ENCODE data around the gene MOGAT2. TPM values are rescaled to one million over a fixed set of nuclear protein-coding genes. Genes with fewer than 3 reads are reported as not detected.
"Not testable (repeated sequence)": the region's sequence is repeated elsewhere in the genome, so short reads cannot be mapped to it uniquely, and the experiment has no call there.

Gene MOGAT2
- polyA plus RNA-seq, 3 donors, result 0.69 to 1.7 (median 1.6) TPM

GRCh38 chr11:75718419-75719339 is 1.0 kb downstream of the MOGAT2 start:
- no peak for DNase-seq (ENCODE audit: low read depth in 3 of 3, low spot score in 2 of 3)

DNA sequence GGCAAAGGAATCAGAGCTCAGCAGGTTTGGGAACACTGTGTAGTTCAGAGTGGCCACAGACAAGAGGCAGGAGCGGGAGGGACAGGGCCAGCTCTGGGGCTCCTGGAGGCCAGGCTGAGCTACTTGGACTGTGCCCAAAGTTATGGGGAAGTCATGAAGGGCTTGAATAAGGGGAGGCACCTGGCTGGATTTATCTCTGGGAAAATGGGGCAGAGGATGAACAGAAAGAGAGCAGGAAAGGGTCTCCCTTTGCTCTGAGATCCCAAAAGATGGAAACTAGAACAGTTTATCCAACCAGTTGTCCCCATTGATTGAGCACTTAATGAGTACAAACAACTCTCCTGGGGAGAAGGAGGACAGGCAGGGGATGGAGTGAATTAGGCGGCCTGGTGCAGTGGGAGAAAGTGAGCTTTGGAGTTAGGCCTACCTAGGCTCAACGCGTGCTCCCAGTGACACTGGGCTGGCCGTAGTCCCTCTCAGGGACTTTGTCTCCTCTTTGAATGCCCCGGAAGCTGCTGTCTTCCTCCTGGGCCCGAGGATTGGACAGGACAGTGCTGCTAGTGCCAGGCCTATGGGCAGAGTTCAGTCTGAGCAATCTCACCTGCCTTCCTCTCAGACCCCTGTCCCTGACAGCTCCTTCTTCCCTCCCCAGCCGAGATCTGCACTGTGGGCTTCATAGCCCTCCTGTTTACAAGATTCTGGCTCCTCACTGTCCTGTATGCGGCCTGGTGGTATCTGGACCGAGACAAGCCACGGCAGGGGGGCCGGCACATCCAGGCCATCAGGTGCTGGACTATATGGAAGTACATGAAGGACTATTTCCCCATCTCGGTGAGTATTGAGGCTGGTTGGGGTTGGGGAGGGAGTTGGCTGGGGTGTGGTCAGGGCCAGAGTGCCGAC is 2.0 kb downstream of the MOGAT2 start:
- no peak for DNase-seq (ENCODE audit: low read depth in 3 of 3, low spot score in 2 of 3)

- no peak for DNase-seq (ENCODE audit: low read depth in 3 of 3, low spot score in 2 of 3)
These were observed 3.0 kb downstream of the MOGAT2 start for GRCh38 chr11:75720639-75721038.

DNA sequence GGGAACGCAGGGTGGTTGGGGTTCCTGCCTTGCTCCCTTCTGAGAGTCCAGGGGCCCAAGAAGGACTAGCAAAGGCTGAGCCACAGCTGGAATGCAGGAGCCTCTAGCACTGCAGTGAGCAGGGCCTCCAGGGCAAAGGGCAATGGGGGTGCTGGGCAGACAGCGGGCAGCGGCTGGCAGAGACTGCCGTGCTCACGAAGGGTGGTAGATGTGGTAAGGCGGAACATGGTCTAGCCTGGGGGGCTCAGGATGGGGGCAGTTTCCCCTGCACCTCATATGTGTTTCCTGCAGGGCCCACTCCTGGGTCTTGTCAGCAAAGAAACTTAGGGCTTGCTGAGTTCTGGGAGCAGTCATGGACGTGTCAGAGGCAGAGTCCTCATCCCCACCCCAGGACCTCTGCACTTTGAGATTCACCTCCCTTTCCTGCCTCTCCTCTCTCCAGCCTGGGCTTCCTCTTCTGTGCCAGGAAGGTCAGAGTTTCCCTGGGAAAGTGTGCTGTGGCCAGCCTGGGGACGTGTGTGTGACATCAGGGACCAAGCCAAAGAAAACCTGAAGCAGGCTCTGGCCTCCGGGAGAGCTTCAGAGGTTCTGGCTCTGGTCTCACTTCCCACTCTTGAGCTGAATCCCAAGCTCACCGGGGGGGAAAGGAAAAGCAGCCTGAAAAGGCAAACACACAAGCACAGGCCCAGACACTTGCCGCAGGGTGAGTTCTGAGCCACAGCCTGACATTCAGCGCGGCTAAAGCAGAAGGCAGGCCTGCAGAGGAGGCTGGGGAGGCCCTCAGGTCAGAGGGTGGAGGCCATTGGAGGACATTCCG is 4.4 kb downstream of the MOGAT2 start:
- no peak for DNase-seq (ENCODE audit: low read depth in 3 of 3, low spot score in 2 of 3)

DNA sequence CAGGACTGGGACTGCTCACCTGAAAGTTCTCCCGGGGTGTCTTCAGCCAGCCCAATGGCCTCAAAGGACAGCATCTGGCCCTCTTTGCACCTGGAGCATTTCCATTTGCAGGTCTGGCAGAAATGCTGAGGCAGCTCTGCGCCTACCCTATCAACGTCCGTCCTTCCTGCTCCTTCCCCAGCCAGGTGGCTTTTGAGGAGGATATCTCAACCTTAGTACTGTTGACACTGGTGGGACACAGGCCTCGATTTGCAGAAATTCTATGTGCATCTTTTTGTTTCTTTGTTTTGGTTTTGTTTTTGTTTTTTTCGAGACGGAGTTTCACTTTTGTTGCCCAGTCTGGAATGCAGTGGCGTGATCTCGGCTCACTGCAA is 5.0 kb downstream of the MOGAT2 start:
- DNase-seq (ENCODE audit: low read depth in 3 of 3, low spot score in 2 of 3), result no peak

DNA sequence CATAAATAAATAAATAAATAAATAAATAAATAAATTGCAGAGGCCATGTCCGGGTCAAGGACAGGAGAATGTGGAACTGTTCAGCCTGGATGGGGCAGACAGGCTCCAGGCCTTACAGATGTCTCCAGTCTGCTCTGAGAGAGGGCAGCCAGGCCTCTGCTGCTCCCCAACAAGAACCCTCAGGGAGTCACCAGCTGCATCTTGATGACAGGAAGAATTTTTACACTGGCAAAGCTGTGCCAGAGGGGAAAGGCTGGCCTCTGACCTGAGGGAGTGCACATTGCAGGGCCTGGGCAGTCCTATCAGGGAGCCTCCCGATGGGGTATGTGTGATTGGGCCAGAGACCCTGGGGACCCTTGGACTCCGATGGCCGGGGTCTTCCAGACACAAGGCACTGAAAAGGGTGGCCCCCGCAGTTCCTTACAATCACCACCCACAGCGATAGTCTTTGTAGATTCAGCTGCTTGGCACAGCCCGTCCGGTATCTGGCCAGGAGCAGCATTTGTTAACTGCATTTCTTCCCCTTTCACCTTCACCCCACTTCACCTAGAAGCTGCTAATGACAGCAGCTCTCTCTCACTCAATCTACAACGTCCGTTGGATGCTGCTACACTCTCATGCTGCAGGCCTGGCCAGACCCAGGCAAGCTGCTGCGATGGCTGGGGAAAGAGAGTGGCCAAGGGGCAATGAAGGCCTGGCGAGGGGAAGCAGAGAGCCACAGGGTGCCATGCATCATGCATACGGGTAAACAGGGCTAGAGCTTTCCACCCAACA is 8.1 kb downstream of the MOGAT2 start:
- DNase-seq (ENCODE audit: low read depth in 3 of 3, low spot score in 2 of 3), result no peak

DNA sequence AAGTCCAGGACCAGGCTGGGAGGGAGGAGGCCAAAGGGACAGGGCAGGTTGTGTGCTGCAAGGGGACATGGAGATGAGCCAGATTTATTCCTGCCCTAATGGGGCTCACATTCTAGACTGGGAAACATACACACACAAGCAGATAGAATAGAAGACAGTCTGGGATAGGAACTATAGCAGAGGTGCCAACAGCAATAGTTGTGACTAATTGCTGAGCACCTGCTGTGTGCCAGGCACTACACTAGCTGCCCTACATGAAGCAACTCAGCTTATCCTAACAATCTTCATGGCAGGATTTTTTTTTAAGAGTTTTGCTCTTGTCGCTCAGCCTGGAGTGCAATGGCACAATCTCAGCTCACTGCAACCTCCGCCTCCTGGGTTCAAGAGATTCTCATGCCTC is 11.4 kb downstream of the MOGAT2 start:
- DNase-seq (ENCODE audit: low read depth in 3 of 3, low spot score in 2 of 3), result no peak

GRCh38 chr11:75731095-75731494 is 13.5 kb downstream of the MOGAT2 start:
- no peak for DNase-seq (ENCODE audit: low read depth in 3 of 3, low spot score in 2 of 3)

- no peak for DNase-seq (ENCODE audit: low read depth in 3 of 3, low spot score in 2 of 3)
These were observed 15.4 kb downstream of the MOGAT2 start for GRCh38 chr11:75733071-75733430.

GRCh38 chr11:75733431-75734107 is 15.9 kb downstream of the MOGAT2 start:
- no peak for DNase-seq (ENCODE audit: low read depth in 3 of 3, low spot score in 2 of 3)

DNA sequence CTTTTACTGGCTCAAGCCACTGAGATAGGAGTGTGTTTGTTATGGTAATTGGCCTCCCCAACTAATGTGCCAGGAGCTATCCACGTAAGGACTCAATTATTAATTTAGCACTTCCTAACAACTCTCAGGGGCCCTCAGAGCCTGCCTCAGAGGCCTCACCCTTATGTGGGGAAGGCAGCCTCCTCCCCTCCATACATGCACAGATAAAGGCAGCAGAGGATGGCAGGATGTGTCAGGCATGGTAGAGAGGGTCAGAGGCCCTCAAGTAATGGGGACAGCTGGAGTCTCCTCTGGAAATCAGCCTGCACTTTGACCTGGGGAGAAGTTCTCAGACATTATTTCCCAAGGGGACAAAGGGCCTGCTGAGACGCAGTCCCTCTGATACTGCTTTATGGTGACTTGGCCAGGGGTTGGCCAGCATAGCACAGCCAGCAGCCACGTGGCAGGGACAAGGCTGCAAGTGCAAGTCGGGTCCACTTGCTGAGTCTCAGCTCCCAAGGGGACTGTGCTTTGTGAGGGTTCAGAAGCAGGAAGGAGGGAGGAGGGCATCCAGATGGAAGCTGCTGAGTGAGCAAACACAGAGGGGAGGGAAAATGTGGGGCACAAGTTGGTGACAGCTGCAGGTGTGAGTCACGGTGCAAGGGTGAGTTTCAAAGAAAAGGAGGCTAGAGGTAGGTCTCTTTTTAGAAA is 17.0 kb downstream of the MOGAT2 start:
- DNase-seq (ENCODE audit: low read depth in 3 of 3, low spot score in 2 of 3), result no peak

- DNase-seq (ENCODE audit: low read depth in 3 of 3, low spot score in 2 of 3), result no peak
These were observed 17.7 kb downstream of the MOGAT2 start for GRCh38 chr11:75735181-75735845.

- DNase-seq (ENCODE audit: low read depth in 3 of 3, low spot score in 2 of 3), result no peak
These were observed 19.7 kb downstream of the MOGAT2 start for GRCh38 chr11:75737314-75737713.

GRCh38 chr11:75740681-75741080 is 23.0 kb downstream of the MOGAT2 start:
- no peak for DNase-seq (ENCODE audit: low read depth in 3 of 3, low spot score in 2 of 3)

DNA sequence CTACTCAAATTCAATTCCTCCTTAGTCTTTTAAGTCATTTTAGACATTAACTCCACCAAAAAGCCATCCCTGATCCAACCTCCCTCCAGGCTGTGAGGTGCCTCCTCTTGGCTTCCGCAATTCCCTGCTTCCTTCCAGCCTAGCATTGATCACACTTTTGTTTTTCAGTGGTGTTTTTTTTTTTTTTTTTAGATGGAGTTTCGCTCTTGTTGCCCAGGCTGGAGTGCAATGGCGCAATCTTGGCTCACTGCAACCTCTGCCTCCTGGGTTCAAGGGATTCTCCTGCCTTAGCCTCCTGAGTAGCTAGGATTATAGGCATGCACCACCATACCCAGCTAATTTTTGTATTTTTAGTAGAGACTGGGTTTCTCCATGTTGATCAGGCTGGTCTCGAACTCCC is 25.5 kb downstream of the MOGAT2 start:
- not testable (repeated sequence) for DNase-seq (ENCODE audit: low read depth in 3 of 3, low spot score in 2 of 3)

DNA sequence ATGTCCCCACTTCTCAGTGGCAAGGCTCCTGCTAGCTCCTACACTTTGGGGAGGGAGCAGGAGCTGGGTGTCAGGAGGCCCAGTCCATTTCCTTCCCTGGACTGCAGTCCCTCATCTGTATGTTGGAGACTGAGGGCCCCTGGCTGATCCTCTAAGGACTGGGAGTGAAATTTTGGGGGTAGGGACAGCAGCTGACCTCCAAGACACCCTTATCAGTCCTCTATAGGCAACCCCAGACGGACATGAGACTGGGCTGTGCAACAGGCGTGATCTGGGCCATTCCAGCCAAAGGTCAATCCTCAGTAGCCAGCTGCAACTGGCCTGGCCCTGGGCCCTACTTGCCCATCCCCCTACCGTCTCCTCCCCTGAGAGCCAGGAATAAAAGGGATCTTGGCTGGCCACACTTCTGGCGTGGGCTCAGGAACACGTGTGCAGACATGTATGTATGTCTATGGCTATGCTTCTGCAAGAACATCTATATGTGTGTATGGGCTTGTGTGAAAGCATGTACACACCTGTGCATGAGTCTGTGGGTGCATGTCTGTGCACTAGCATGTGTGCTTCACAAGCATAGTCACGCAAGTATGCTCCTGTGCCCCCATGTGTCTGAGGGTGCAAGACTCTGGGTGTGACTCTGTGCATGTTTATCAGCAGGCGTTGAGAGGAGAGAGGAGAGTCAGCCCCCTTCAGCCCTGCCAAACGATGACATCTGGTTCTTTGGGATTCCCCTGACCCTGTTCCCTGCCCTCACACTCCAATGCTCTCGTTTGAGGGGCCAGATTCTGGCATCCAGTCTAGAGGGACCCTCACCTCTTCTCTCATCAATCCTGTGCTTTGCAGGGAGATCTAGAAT is 26.3 kb downstream of the MOGAT2 start:
- DNase-seq (ENCODE audit: low read depth in 3 of 3, low spot score in 2 of 3), result no peak

DNA sequence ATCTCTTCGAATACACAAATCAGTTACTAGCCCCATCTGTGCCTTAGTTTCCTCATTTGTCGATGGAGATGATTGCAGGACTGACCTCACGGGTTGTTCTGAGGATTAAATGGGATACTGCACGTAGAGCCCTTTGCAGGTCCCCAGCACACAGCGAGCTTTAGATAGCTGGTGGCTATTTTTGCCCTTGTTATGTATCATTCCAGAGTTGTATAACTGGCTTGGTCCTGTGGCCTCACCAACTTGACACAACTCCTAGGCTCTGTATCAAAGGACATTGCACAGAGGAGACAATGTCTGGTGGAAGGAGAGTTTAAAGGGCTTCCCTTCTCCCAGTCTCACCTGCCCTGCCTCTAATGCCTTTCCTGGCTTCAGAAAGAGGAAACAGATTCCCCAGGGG is 28.2 kb downstream of the MOGAT2 start:
- no peak for DNase-seq (ENCODE audit: low read depth in 3 of 3, low spot score in 2 of 3)
